HepG2 (cell line): ENCODE measurements around the gene PIEZO1. TPM values are rescaled to one million over a fixed set of nuclear protein-coding genes. Genes with fewer than 3 reads are reported as not detected.

ENCODE experiments used
- GATAD2A ChIP-seq: IDR thresholded peaks from 2 replicates; pipeline ENCODE4 v1.6.1; 2016
- GLI4 ChIP-seq: sonication (generic); formaldehyde crosslinking; IDR thresholded peaks from 2 replicates; pipeline ENCODE4 v1.5.1; 2020; ENCODE audit warnings: missing genetic modification reagents, mild to moderate bottlenecking, moderate library complexity, borderline replicate concordance
- GTF3A ChIP-seq: sonication (generic); formaldehyde crosslinking; conservative IDR thresholded peaks from 2 replicates; pipeline ENCODE4 v1.4.0; 2020; ENCODE audit warnings: mild to moderate bottlenecking, missing genetic modification reagents
- NPAS2 ChIP-seq: sonication (generic); formaldehyde crosslinking; IDR thresholded peaks from 2 replicates; pipeline ENCODE4 v1.8.0; 2022; ENCODE audit warnings: mild to moderate bottlenecking, missing genetic modification reagents, borderline replicate concordance
- U2AF2 ChIP-seq: fragments of 200-400 bp; formaldehyde crosslinking; IDR thresholded peaks from 2 replicates; pipeline ENCODE4 v1.6.1; 2017; ENCODE audit warnings: low read depth, mild to moderate bottlenecking, low read length
- ZBTB3 ChIP-seq: sonication (generic); formaldehyde crosslinking; IDR thresholded peaks from 2 replicates; pipeline ENCODE4 v1.4.0; 2020; ENCODE audit warnings: low read depth, mild to moderate bottlenecking, moderate library complexity, missing genetic modification reagents, borderline replicate concordance
- ZBTB8A ChIP-seq: sonication (generic); formaldehyde crosslinking; IDR thresholded peaks from 2 replicates; pipeline ENCODE4 v1.4.0; 2020; ENCODE audit warnings: mild to moderate bottlenecking, low read depth, missing genetic modification reagents, borderline replicate concordance
- ZMYM3 ChIP-seq: sonication (generic); formaldehyde crosslinking; IDR thresholded peaks from 2 replicates; pipeline ENCODE4 v1.5.1; 2020; ENCODE audit warnings: mild to moderate bottlenecking, missing genetic modification reagents
- ZNF335 ChIP-seq: sonication (generic); formaldehyde crosslinking; IDR thresholded peaks from 2 replicates; pipeline ENCODE4 v1.4.0; 2020; ENCODE audit warnings: missing genetic modification reagents
- ZNF343 ChIP-seq: sonication (generic); formaldehyde crosslinking; IDR thresholded peaks from 2 replicates; pipeline ENCODE4 v1.4.0; 2020; ENCODE audit warnings: mild to moderate bottlenecking, missing genetic modification reagents
- ZNF558 ChIP-seq: sonication (generic); formaldehyde crosslinking; IDR thresholded peaks from 2 replicates; pipeline ENCODE4 v1.9.0; 2022; ENCODE audit warnings: mild to moderate bottlenecking, missing genetic modification reagents, borderline replicate concordance
- ZNF629 ChIP-seq: sonication (generic); formaldehyde crosslinking; conservative IDR thresholded peaks from 2 replicates; pipeline ENCODE4 v1.5.0; 2020; ENCODE audit warnings: missing genetic modification reagents
- ZNF746 ChIP-seq: sonication (generic); formaldehyde crosslinking; IDR thresholded peaks from 2 replicates; pipeline ENCODE4 v1.8.0; 2022; ENCODE audit warnings: mild to moderate bottlenecking, missing genetic modification reagents
- ZSCAN20 ChIP-seq: sonication (generic); formaldehyde crosslinking; IDR thresholded peaks from 2 replicates; pipeline ENCODE4 v1.4.0; 2020; ENCODE audit warnings: missing genetic modification reagents, mild to moderate bottlenecking, borderline replicate concordance
- ZSCAN25 ChIP-seq: sonication (generic); formaldehyde crosslinking; IDR thresholded peaks from 2 replicates; pipeline ENCODE4 v1.8.0; 2022; ENCODE audit warnings: mild to moderate bottlenecking, missing genetic modification reagents
- polyA plus RNA-seq, 8 experiments: library from polyadenylated mRNA; depleted of rRNA in 3 of 8; stranded (reverse) in 7 of 8; unstranded in 1 of 8; fragments of >200 nt; fragmentation: Illumina TruSeq in 4 of 8; extraction: Trizol in 4 of 8; gene quantifications; 2 replicates each; pipeline versions ENCODE4 v1.2.1 to v1.2.3, GENCODE V29; 2011 to 2016; ENCODE audit warnings: low read depth in 4 of 8, missing spikeins in 1 of 8, mixed read lengths in 1 of 8; ENCODE audit not compliant: insufficient read depth in 1 of 8
- total RNA-seq, 5 experiments: library from RNA; depleted of rRNA; stranded (reverse); fragments of >200 nt; fragmentation: Illumina TruSeq; extraction: Trizol; gene quantifications; 2 replicates each; pipeline ENCODE4 v1.2.3, GENCODE V29; 2016; ENCODE audit warnings: low read depth in 1 of 5
- TF ChIP-seq, protein P1 (sequence below): sonication (generic); formaldehyde crosslinking; IDR thresholded peaks from 2 replicates; pipeline ENCODE4 v1.5.1; 2020; ENCODE audit warnings: mild to moderate bottlenecking, missing genetic modification reagents, moderate library complexity
- TF ChIP-seq, protein P2 (sequence below): sonication (generic); formaldehyde crosslinking; IDR thresholded peaks from 2 replicates; pipeline ENCODE4 v1.5.0; 2020; ENCODE audit warnings: missing genetic modification reagents
- TF ChIP-seq, protein P3 (sequence below): sonication (generic); formaldehyde crosslinking; IDR thresholded peaks from 2 replicates; pipeline ENCODE4 v1.9.0; 2021; ENCODE audit warnings: mild to moderate bottlenecking, missing genetic modification reagents

Gene PIEZO1
- total and polyA plus RNA-seq, 2 of the 13 experiments (the other 11 are each of a cell fraction or from before 2014, with no cell fraction given): 67.9 to 85.0 TPM

DNA sequence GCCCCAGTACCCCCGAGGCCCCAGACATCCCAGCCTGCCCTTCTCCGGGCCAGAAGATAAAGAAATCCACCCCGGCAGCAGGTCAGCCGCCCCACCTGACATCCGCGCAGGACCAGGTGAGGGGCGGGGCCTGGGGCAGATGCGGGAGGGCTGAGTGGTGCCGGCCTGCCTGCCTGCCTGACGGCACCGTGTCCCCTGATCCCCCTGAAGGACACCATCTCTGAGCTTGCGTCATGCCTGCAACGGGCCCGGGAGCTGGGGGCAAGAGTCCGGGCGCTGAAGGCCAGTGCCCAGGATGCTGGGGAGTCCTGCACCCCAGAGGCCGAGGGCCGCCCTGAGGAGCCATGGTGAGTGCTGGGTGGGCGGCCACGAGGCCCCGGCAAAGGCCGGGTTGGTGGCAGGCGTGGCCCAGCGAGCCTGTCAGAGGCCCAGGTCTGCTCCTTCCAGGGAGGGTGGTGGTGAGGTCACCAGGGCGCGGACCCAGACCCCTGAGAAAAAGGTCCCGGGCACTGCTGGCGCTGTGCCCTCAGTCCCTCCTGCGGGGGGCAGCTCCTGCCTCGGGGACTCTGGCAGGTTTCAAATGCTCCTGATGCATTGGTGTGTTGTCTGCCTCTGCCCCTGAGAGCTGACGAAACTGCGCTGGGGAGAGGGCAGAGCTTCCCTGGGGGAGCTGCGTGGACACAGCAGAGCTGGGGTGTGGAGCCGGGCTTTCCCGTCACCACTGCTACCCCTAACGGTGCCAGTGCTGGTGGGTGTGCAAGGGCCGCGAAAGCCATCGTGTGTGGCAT lies 19.7 kb upstream of the PIEZO1 start (continued):
- TF ChIP-seq, protein P1, sequence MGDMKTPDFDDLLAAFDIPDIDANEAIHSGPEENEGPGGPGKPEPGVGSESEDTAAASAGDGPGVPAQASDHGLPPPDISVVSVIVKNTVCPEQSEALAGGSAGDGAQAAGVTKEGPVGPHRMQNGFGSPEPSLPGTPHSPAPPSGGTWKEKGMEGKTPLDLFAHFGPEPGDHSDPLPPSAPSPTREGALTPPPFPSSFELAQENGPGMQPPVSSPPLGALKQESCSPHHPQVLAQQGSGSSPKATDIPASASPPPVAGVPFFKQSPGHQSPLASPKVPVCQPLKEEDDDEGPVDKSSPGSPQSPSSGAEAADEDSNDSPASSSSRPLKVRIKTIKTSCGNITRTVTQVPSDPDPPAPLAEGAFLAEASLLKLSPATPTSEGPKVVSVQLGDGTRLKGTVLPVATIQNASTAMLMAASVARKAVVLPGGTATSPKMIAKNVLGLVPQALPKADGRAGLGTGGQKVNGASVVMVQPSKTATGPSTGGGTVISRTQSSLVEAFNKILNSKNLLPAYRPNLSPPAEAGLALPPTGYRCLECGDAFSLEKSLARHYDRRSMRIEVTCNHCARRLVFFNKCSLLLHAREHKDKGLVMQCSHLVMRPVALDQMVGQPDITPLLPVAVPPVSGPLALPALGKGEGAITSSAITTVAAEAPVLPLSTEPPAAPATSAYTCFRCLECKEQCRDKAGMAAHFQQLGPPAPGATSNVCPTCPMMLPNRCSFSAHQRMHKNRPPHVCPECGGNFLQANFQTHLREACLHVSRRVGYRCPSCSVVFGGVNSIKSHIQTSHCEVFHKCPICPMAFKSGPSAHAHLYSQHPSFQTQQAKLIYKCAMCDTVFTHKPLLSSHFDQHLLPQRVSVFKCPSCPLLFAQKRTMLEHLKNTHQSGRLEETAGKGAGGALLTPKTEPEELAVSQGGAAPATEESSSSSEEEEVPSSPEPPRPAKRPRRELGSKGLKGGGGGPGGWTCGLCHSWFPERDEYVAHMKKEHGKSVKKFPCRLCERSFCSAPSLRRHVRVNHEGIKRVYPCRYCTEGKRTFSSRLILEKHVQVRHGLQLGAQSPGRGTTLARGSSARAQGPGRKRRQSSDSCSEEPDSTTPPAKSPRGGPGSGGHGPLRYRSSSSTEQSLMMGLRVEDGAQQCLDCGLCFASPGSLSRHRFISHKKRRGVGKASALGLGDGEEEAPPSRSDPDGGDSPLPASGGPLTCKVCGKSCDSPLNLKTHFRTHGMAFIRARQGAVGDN (CRISPR knock-in tag): peak; percentile 88
- no peak for TF ChIP-seq ZSCAN20 (CRISPR knock-in tag)
- TF ChIP-seq NPAS2 (CRISPR knock-in tag): no peak
- TF ChIP-seq GLI4 (CRISPR knock-in tag): no peak
- 0 out of 2 replicates have a peak, but pooled peaks have one; percentile 32 for TF ChIP-seq ZNF746 (CRISPR knock-in tag)
- no peak for TF ChIP-seq ZSCAN25 (CRISPR knock-in tag)
- no peak for TF ChIP-seq ZMYM3 (CRISPR knock-in tag)
- TF ChIP-seq ZNF558 (CRISPR knock-in tag): no peak
- TF ChIP-seq ZNF335: peak; percentile 94; the same call in 1 of the 2 replicates
- TF ChIP-seq ZNF629: no peak
- TF ChIP-seq, protein P2, sequence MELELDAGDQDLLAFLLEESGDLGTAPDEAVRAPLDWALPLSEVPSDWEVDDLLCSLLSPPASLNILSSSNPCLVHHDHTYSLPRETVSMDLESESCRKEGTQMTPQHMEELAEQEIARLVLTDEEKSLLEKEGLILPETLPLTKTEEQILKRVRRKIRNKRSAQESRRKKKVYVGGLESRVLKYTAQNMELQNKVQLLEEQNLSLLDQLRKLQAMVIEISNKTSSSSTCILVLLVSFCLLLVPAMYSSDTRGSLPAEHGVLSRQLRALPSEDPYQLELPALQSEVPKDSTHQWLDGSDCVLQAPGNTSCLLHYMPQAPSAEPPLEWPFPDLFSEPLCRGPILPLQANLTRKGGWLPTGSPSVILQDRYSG (CRISPR knock-in tag): no peak
- no peak for TF ChIP-seq ZBTB8A (CRISPR knock-in tag)
- TF ChIP-seq GATAD2A (CRISPR knock-in tag): peak; percentile 69
- TF ChIP-seq U2AF2: no peak
- TF ChIP-seq GTF3A (CRISPR knock-in tag): no peak
- TF ChIP-seq, protein P3, sequence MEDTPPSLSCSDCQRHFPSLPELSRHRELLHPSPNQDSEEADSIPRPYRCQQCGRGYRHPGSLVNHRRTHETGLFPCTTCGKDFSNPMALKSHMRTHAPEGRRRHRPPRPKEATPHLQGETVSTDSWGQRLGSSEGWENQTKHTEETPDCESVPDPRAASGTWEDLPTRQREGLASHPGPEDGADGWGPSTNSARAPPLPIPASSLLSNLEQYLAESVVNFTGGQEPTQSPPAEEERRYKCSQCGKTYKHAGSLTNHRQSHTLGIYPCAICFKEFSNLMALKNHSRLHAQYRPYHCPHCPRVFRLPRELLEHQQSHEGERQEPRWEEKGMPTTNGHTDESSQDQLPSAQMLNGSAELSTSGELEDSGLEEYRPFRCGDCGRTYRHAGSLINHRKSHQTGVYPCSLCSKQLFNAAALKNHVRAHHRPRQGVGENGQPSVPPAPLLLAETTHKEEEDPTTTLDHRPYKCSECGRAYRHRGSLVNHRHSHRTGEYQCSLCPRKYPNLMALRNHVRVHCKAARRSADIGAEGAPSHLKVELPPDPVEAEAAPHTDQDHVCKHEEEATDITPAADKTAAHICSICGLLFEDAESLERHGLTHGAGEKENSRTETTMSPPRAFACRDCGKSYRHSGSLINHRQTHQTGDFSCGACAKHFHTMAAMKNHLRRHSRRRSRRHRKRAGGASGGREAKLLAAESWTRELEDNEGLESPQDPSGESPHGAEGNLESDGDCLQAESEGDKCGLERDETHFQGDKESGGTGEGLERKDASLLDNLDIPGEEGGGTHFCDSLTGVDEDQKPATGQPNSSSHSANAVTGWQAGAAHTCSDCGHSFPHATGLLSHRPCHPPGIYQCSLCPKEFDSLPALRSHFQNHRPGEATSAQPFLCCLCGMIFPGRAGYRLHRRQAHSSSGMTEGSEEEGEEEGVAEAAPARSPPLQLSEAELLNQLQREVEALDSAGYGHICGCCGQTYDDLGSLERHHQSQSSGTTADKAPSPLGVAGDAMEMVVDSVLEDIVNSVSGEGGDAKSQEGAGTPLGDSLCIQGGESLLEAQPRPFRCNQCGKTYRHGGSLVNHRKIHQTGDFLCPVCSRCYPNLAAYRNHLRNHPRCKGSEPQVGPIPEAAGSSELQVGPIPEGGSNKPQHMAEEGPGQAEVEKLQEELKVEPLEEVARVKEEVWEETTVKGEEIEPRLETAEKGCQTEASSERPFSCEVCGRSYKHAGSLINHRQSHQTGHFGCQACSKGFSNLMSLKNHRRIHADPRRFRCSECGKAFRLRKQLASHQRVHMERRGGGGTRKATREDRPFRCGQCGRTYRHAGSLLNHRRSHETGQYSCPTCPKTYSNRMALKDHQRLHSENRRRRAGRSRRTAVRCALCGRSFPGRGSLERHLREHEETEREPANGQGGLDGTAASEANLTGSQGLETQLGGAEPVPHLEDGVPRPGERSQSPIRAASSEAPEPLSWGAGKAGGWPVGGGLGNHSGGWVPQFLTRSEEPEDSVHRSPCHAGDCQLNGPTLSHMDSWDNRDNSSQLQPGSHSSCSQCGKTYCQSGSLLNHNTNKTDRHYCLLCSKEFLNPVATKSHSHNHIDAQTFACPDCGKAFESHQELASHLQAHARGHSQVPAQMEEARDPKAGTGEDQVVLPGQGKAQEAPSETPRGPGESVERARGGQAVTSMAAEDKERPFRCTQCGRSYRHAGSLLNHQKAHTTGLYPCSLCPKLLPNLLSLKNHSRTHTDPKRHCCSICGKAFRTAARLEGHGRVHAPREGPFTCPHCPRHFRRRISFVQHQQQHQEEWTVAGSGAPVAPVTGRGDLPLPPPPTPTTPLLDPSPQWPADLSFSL (CRISPR knock-in tag): no peak
- no peak for TF ChIP-seq ZNF343 (CRISPR knock-in tag)
- no peak for TF ChIP-seq ZBTB3 (CRISPR knock-in tag)
